ENCODE data around the gene HYOU1. TPM values are rescaled to one million over a fixed set of nuclear protein-coding genes. Genes with fewer than 3 reads are reported as not detected.

The HYOU1 gene
- total RNA-seq, 1 donor from 2014 or later, result 185 TPM

DNA sequence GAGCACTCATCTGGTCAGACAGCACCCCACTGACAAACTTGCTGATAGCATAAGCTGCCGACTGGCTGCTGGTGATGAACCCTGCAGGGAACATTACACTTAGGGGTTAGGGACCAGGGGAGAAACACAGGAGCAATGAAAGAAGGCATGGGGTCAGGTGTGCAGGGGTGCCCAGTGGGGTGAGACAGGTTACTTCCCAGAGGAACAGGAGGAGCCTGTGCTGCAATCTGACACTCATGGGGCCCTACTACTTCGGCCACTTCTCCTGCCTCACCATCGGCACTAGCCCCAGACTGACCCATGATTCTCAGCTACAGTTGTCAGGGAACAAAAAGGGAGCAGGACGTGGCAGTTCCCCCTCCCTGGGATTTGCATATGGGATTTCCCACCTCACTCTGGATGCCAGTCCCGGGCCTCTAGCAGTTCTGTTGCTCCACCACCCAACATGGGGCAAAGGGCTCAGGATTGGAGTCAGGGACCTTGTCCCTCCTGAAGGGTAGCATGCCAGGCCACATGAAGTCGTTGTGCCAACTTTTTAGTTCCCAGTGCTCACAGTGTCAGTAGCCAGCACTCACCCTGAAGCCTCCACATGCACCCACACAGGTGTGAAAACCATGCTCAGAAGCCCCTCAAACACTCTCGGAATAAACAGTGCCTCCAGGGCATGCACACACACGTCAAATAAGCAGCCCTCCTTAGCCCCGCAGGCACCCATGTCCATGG lies 28.5 kb downstream of the HYOU1 start:
- peaks cover 17% of the 10 kb centered on the region for H3K36me3 Mint-ChIP-seq
- DNase-seq (ENCODE audit: extremely low spot score, unreplicated experiment), result no peak
- H3K27me3 Mint-ChIP-seq, result no peaks in the 10 kb centered on the region
- TF ChIP-seq, protein P1, sequence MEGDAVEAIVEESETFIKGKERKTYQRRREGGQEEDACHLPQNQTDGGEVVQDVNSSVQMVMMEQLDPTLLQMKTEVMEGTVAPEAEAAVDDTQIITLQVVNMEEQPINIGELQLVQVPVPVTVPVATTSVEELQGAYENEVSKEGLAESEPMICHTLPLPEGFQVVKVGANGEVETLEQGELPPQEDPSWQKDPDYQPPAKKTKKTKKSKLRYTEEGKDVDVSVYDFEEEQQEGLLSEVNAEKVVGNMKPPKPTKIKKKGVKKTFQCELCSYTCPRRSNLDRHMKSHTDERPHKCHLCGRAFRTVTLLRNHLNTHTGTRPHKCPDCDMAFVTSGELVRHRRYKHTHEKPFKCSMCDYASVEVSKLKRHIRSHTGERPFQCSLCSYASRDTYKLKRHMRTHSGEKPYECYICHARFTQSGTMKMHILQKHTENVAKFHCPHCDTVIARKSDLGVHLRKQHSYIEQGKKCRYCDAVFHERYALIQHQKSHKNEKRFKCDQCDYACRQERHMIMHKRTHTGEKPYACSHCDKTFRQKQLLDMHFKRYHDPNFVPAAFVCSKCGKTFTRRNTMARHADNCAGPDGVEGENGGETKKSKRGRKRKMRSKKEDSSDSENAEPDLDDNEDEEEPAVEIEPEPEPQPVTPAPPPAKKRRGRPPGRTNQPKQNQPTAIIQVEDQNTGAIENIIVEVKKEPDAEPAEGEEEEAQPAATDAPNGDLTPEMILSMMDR (conservative IDR thresholded peaks at IDR 0.05), result no peak
- H3K4me3 Mint-ChIP-seq, result peak overlapping the region; percentile 93
- H3K4me1 Mint-ChIP-seq (ENCODE audit: unreplicated experiment), result peaks cover 18% of the 10 kb centered on the region
- H3K27ac Mint-ChIP-seq, result peak overlapping the region; percentile 90
- no peaks in the 10 kb centered on the region for H3K9me3 Mint-ChIP-seq

- Mint-ChIP-seq H3K9me3 (no peaks in the 10 kb centered on the region), H3K36me3 (peaks cover 17% of the 10 kb centered on the region), H3K4me1 (ENCODE audit: unreplicated experiment) (peaks cover 21% of the 10 kb centered on the region), H3K4me3 (peak overlapping the region; percentile 93), H3K27ac (peak overlapping the region; percentile 20), H3K27me3 (no peaks in the 10 kb centered on the region)
- DNase-seq (ENCODE audit: extremely low spot score, unreplicated experiment), result no peak
- TF ChIP-seq, protein P1 (conservative IDR thresholded peaks at IDR 0.05), result no peak
These were observed 29.3 kb downstream of the HYOU1 start for GRCh38 chr11:119027561-119028345.

DNA sequence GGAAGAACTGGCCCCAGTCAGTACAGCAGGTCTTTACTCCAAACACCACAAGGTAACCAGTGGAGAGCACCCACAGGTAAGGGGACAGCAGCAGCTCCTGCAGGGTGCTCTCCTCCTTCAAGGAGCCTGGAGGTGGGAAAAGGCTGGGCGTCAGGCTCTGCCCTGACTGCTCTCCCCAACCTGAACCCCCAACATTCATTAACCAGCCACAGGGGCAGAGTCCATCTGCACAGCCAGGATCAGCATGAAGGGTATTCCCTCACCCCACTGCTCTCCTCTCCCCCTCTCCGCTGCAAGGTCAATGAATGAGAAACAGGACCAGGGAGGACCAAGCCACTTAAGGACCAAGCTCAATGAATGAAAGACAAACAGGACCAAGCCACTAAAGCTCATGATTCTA lies 30.0 kb downstream of the HYOU1 start:
- Mint-ChIP-seq H3K4me3 (peak overlapping the region; percentile 50), H3K27me3 (no peaks in the 10 kb centered on the region), H3K4me1 (ENCODE audit: unreplicated experiment) (peaks cover 21% of the 10 kb centered on the region), H3K36me3 (peaks cover 17% of the 10 kb centered on the region), H3K27ac (peak overlapping the region; percentile 20), H3K9me3 (no peaks in the 10 kb centered on the region)
- TF ChIP-seq, protein P1 (conservative IDR thresholded peaks at IDR 0.05), result no peak
- no peak for DNase-seq (ENCODE audit: extremely low spot score, unreplicated experiment)

DNA sequence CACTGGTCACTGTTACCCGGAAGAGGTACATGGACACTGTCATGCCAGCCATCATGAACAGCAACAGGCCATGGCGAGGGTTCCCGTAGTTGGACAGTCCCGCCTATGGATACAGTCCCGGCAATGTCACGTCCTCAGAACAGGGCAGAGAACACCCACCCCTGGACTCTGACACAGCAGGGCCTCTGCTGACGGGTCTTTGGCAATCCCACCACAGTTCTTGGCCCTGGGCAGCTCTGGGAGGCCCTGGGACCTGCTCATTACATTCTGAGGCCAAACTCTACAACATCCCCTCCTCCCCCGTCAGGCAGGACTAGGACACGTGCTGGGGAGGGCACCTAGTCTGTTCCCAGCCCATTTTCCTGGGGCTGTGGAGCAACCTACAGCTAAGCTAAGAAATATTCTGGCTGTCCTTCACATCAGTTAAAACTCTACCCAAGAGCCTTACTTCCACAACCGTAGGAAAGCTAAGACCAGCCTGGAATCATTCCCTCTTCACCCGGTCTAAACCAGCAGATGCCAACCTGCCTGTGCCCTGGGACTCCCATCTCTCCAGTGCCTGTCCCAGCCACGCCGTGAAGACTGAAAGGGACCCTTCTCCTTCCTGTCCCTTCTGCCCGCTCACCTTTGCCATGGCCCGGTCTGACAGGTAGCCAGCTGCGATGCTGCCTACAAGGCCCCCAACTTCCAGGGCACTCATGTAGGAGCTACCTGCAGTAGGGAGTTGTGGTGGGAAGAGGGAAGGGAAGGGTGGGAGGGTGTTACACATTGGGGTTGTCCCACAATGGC lies 30.8 kb downstream of the HYOU1 start:
- no peak for DNase-seq (ENCODE audit: extremely low spot score, unreplicated experiment)
- Mint-ChIP-seq H3K27ac (no peak overlapping the region), H3K27me3 (no peaks in the 10 kb centered on the region), H3K4me1 (ENCODE audit: unreplicated experiment) (peaks cover 21% of the 10 kb centered on the region), H3K36me3 (peaks cover 17% of the 10 kb centered on the region), H3K4me3 (no peak overlapping the region), H3K9me3 (no peaks in the 10 kb centered on the region)
- TF ChIP-seq, protein P1 (conservative IDR thresholded peaks at IDR 0.05), result no peak

DNA sequence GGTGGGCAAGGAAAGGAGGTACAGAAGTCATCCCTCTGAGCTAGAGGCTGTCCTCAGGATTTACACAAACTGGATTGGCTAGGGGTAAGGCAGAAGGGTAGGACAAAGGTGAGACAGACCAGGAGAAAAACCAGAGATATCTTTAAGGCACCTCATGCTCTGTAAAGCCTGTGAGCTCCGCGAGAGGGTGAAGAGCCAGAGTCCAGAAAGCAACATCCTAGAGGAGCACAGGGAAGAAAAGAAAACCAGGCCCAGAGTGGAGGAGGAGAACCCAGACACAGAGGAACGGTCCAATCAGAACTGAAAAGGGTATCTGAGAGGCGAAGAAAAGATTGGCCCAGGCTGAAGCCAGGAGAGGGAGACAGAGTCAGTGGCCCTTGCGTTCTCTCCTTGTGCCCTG lies 31.5 kb downstream of the HYOU1 start:
- Mint-ChIP-seq H3K9me3 (no peaks in the 10 kb centered on the region), H3K36me3 (peaks cover 17% of the 10 kb centered on the region), H3K4me1 (ENCODE audit: unreplicated experiment) (peaks cover 21% of the 10 kb centered on the region), H3K4me3 (peak overlapping the region; percentile 35), H3K27ac (peak overlapping the region; percentile 24), H3K27me3 (no peaks in the 10 kb centered on the region)
- TF ChIP-seq, protein P1 (conservative IDR thresholded peaks at IDR 0.05), result no peak
- no peak for DNase-seq (ENCODE audit: extremely low spot score, unreplicated experiment)
